Mesodermal cell (in vitro differentiated cells): Measurements from ENCODE around the gene EMILIN3.

Source experiments
- H3K27ac ChIP-seq: 2 replicates; pipeline ENCODE4 v1.7.0; 2013; ENCODE audit warnings: mild to moderate bottlenecking, low read depth, low read length, moderate library complexity; ENCODE audit not compliant: severe bottlenecking
- H3K36me3 ChIP-seq: 2 replicates; pipeline ENCODE4 v1.7.1; 2013; ENCODE audit warnings: mild to moderate bottlenecking, low read length, moderate library complexity; ENCODE audit not compliant: control insufficient read depth, insufficient read depth
- H3K4me1 ChIP-seq: one replicate; pipeline ENCODE4 v1.7.1; 2013; ENCODE audit warnings: mild to moderate bottlenecking, low read length; ENCODE audit not compliant: insufficient read depth, control insufficient read depth, poor library complexity, severe bottlenecking
- H3K4me3 ChIP-seq: 2 replicates; pipeline ENCODE4 v1.7.0; 2013; ENCODE audit warnings: low read length, control low read depth, mild to moderate bottlenecking; ENCODE audit not compliant: insufficient read depth, poor library complexity, severe bottlenecking; ENCODE audit errors: extremely low read depth
- H3K9me3 ChIP-seq: 2 replicates; pipeline ENCODE4 v1.7.1; 2013; ENCODE audit warnings: mild to moderate bottlenecking, low read length, moderate library complexity; ENCODE audit not compliant: control insufficient read depth
- WGBS, 2 experiments: methylation state at CpG; one replicate each; pipeline ENCODE4 v1.1.5; 2013; ENCODE audit warnings: missing lambda C conversion rate in 2 of 2; ENCODE audit not compliant: insufficient coverage in 2 of 2; 5-methylcytosine and 5-hydroxymethylcytosine counted together

EMILIN3 gene

DNA sequence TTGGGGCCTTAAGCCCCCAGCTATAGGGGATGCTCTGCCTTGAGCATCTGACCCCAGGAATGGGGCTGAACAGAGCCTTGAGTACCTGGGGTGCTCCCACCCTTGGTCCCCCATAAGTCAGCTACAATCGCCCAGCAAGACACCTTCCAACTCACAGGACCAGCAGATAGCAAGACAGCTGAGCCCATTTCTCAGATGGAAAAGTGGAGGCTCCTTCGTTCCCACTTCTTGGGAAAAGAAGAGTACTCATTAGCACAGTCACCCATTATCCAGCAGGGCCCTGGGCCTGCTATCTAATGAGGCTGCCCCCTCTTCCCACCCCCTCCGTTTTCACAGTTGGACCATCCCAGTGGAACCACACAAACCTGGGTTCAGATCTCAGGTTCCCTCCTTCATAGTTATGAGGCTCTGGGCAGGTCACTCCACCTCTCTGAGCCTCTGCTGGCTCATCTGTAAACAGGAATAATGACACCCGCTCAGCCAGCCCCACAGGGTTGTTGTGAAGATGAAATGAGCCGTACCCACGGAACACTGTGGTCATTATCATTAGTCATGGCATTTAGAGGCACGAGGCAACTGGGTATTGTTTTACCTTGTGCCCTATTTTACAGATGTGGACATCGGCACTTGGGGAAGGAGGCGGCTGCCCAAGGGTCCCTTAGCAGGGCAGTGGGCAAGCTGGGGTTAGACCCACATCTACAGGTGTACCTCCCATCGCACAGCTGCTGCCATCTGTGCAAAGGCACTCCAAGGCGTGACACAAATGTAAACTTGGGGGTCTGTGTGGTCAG is 21.5 kb downstream of the EMILIN3 start:
- Histone ChIP-seq H3K36me3 (no peaks in the 10 kb centered on the region), H3K27ac (no peak overlapping the region), H3K4me3 (no peak overlapping the region), H3K9me3 (no peaks in the 10 kb centered on the region), H3K4me1 (peaks cover 5% of the 10 kb centered on the region)
- 95 to 96% methylated on average over 9 to 10 of the region's 11 CpGs for WGBS, 2 experiments

- Histone ChIP-seq H3K27ac (no peak overlapping the region), H3K4me1 (peaks cover 11% of the 10 kb centered on the region), H3K9me3 (no peaks in the 10 kb centered on the region), H3K36me3 (no peaks in the 10 kb centered on the region), H3K4me3 (no peak overlapping the region)
- 83 to 90% methylated on average over 3 to 4 of the region's 4 CpGs for WGBS, 2 experiments
Measured at GRCh38 chr20:41344477-41344876, 22.1 kb downstream of the EMILIN3 start.

DNA sequence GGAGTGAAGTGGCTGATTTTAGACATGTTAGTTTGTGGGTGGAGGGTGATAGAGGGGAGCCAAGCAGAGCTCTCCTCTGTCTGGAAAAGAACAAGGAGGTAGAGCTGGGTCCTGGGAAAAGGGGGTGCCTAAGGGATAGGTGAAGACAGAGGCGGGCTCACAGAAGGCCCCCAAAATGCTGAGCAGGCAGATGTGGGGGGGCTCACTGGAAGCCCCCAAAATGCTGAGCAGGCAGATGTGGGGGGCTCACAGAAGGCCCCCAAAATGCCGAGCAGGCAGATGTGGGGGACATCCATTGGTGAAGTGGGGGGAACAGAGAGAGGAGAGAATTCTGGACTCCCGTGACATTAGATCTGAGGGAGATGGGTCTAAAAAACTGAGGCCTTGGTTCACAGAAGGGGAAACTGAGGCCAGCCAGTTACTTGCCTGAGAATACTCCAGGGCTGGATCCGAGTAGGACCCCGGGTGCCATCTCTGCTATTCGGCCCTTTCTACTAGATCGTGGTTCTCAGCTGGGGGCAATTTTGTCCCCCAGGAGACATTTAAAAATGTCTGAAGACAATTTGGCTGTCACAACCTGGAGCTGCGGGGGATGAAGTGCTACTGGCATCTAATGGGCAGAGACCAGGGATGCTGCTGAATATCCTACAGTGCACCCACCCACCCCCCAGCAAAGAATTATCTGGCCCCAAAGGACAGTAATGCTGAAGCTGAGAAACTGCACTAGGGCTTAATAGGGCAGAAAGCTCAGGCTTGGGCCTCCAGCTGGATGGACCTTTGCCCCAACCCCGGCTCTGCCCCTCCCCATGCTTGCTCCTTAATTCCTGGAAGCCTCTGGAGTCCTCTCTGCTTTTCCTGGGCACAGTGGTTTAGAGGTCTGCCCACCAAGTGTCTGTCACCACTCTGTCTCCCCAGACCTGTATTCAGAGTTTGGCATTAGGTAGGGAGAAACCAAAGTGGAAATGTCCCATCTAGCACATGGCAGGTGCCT is 23.8 kb downstream of the EMILIN3 start:
- Histone ChIP-seq H3K4me1 (peaks cover 11% of the 10 kb centered on the region), H3K27ac (no peak overlapping the region), H3K9me3 (no peaks in the 10 kb centered on the region), H3K4me3 (no peak overlapping the region), H3K36me3 (no peaks in the 10 kb centered on the region)
- WGBS, 2 experiments, result 91 to 96% methylated on average over 8 to 9 of the region's 9 CpGs

DNA sequence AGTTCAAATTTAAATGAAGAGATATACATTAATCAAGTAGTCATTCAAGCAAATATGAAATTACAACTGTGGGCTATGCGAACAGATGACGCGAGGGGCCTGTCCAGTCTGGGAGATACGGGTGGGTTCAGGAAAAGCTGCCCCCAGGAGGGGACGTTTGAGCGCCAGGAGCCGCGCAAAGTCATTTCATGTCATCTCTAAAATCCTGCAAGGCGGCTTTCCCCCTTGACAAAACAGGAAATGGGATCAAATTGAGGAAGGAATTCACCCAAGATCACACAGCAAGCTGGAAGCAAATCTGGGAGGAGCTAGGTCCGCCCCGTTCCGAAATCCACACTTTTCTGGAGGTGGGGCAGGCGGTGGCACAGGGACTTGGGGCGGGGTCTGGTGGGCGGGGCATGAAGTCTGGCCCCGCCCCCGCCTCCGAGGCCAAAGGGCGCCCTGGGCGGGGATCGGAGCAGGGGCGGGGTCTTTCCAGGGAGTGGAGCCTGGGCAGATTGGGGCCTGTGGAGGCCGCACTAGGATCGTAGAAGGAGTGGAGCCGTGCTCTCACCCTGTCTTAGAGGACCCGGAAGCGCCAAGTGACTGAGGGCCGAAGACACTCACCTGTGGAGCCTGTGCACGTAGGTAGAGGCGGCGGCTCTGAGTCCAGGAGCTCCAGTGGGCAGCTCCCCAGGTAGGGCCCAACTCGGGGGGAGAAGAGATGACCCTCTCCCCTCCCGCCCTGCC is 26.1 kb downstream of the EMILIN3 start, which contains the start of gene LPIN3:
LPIN3 (plus strand) TSS at position 495 of the 729 bp plus-strand sequence. CDS start 4,983 bp downstream, outside the sequence.
- Histone ChIP-seq H3K4me1 (peaks cover 11% of the 10 kb centered on the region), H3K9me3 (no peaks in the 10 kb centered on the region), H3K27ac (peak within 1 kb of the TSS; percentile 72), H3K4me3 (peak within 1 kb of the TSS; percentile 47), H3K36me3 (no peaks in the 10 kb centered on the region)
- 4 to 6% methylated on average over 23 to 25 of the region's 33 CpGs for WGBS, 2 experiments

GRCh38 chr20:41339957-41340326 is 26.7 kb downstream of the EMILIN3 start:
- Histone ChIP-seq H3K36me3 (no peaks in the 10 kb centered on the region), H3K9me3 (no peaks in the 10 kb centered on the region), H3K27ac (peak overlapping the region; percentile 72), H3K4me3 (peak overlapping the region; percentile 47), H3K4me1 (peaks cover 11% of the 10 kb centered on the region)
- WGBS, 2 experiments, result 4 to 5% methylated on average over 19 to 22 of the region's 25 CpGs

DNA sequence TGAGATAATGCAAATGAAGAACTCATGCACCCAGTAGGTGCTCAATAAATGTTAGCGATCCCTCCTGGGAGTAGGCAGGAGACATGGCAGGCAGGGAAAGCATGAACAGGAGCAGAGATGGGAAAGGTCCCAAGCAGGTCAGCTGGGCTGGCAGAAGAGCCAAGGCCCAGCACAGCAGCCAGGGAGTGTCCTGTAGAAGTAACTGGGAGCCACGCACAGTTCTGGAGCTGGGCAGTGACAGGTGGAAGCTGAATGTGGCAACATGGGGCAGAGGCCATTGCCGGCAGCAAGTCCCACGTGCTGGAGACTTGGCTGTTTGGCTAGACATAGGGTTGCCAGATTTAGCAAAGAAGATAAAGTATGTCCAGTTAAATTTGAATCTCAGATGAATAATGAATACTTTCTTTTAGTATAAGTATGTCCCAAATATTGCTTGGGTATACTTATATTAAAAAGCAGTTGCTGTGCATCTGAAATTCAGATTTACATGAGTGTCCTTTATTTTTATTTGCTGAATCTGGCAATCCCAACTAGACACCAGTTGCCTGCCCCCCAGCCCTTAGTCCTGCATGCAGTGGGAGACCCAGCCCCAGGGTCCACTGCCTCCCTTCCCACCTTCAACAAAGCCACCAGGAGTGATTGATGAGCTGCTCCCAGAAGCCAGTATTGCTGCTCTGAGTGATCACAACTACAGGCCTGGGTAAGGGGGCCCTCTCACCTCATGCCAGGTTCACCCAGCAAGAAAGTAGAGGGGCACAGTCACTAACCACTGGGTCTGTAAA is 29.7 kb downstream of the EMILIN3 start:
- Histone ChIP-seq H3K4me3 (no peak overlapping the region), H3K27ac (no peak overlapping the region), H3K9me3 (no peaks in the 10 kb centered on the region), H3K36me3 (no peaks in the 10 kb centered on the region), H3K4me1 (peaks cover 14% of the 10 kb centered on the region)
- 83 to 90% methylated on average over 4 of the region's 4 CpGs for WGBS, 2 experiments

DNA sequence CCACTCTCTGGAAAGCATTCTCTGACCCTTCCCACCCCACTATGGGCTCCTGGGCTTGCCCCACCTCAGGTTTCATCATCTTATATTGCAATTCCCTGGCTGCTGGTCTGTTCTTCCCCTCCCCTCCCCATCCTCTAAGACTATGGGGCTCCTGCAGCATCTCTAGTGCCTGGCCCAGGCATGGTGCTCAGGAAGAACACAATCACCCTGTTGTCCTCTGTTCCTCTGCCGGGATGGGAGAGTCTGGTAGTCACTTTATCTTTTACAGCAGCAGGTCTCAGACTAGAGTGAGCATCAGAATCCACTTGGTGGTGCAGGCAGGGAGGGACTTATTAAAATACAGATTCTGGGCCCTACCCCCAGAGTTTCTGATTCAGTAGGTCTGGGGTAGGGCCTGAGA is 31.0 kb downstream of the EMILIN3 start:
- Histone ChIP-seq H3K4me1 (peaks cover 9% of the 10 kb centered on the region), H3K4me3 (no peak overlapping the region), H3K9me3 (no peaks in the 10 kb centered on the region), H3K36me3 (no peaks in the 10 kb centered on the region), H3K27ac (no peak overlapping the region)
- WGBS, 2 experiments, result 80% methylated on average over 1 of the region's 1 CpG; no CpG with 5 or more reads in 1 of the 2 experiments

GRCh38 chr20:41334443-41335421 is 31.9 kb downstream of the EMILIN3 start:
- Histone ChIP-seq H3K4me3 (no peak overlapping the region), H3K27ac (no peak overlapping the region), H3K4me1 (peaks cover 8% of the 10 kb centered on the region), H3K9me3 (no peaks in the 10 kb centered on the region), H3K36me3 (no peaks in the 10 kb centered on the region)
- WGBS, 2 experiments, result 94 to 95% methylated on average over 8 to 10 of the region's 15 CpGs

- H3K4me1 ChIP-seq, result peaks cover 9% of the 10 kb centered on the region
- H3K9me3 ChIP-seq, result no peaks in the 10 kb centered on the region
- 100% methylated on average over 2 of the region's 2 CpGs for whole genome bisulfite sequencing, 2 experiments
- no peak overlapping the region for H3K27ac ChIP-seq
- H3K4me3 ChIP-seq, result no peak overlapping the region
- no peaks in the 10 kb centered on the region for H3K36me3 ChIP-seq
Measured at GRCh38 chr20:41334036-41334435, 32.6 kb downstream of the EMILIN3 start.
